ENCODE measurements around the gene CLNK.

CLNK gene

DNA sequence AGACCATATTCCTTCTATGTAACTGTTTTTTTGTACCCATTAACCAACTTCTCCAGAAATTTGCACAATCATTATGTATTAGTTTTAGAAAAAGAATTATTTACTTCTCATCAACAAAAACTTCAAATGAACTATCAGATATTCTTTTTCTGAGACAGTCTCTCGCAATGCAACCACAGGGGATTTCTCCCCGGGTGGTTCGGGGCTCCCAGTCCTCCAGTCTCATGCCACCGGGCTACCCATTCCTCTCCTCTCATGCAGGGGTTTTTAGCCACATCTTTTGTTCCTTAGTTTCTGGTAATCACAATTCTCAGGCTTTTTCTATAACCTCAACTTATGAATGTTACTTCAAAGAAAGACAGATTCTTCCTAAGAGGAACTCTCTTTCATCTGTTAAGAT lies 46.6 kb upstream of the CLNK start:
- TF ChIP-seq, protein P1, sequence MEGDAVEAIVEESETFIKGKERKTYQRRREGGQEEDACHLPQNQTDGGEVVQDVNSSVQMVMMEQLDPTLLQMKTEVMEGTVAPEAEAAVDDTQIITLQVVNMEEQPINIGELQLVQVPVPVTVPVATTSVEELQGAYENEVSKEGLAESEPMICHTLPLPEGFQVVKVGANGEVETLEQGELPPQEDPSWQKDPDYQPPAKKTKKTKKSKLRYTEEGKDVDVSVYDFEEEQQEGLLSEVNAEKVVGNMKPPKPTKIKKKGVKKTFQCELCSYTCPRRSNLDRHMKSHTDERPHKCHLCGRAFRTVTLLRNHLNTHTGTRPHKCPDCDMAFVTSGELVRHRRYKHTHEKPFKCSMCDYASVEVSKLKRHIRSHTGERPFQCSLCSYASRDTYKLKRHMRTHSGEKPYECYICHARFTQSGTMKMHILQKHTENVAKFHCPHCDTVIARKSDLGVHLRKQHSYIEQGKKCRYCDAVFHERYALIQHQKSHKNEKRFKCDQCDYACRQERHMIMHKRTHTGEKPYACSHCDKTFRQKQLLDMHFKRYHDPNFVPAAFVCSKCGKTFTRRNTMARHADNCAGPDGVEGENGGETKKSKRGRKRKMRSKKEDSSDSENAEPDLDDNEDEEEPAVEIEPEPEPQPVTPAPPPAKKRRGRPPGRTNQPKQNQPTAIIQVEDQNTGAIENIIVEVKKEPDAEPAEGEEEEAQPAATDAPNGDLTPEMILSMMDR (IDR thresholded peaks at IDR 0.05) = no peak
- no peaks in the 10 kb centered on the region for H3K9me3 ChIP-seq
- no peaks in the 10 kb centered on the region for H3K36me3 ChIP-seq
- no peak overlapping the region for H3K4me3 ChIP-seq
- H3K4me1 ChIP-seq = no peaks in the 10 kb centered on the region
- intact Hi-C loops (cut with DNase I; ENCODE audit: low total_unique reads) = no loop called here
- H3K27me3 ChIP-seq = no peaks in the 10 kb centered on the region
- no peak overlapping the region for H3K27ac ChIP-seq
- DNase-seq = no peak

DNA sequence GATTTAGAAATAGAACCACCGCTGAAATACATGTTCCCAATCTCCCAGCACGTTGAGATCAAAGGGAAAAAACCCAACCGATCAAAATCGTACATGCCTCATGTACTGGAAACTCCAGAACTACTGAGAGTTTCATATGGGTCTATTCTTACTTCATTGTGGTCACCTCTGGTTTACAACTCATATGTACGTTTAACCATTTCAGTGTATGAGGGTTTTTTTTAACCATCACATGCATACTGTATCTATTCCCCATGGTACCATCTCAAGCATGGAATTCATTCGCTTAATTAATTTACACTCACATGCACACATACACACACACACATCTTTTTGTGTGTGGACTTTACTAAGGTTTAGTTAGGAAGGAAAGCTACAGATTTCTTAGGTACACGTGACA lies 46.0 kb upstream of the CLNK start:
- no peaks in the 10 kb centered on the region for H3K4me1 ChIP-seq
- no peaks in the 10 kb centered on the region for H3K27me3 ChIP-seq
- no peak overlapping the region for H3K4me3 ChIP-seq
- no peaks in the 10 kb centered on the region for H3K9me3 ChIP-seq
- intact Hi-C loops (cut with DNase I; ENCODE audit: low total_unique reads) = no loop called here
- H3K36me3 ChIP-seq = no peaks in the 10 kb centered on the region
- no peak overlapping the region for H3K27ac ChIP-seq
- no peak for DNase-seq
- TF ChIP-seq, protein P1 (IDR thresholded peaks at IDR 0.05) = no peak

DNA sequence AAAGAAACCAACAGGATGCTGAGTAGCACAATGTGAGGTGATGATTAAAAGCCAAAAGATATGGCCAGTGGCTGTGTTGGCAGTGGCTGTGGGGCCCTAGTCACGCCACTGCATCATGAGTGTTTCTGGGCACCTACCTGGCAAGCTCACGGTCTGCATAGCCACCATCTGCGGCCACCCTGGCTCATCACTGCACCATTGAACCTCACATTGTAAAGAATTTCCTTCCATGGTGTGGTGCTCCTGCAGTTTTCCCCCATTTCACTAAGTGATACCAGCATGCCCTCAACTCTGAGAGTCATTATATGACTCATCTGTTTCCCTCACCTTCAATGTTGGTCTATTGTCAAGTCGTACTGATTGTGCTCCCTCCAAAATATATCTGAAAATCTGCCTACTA lies 45.5 kb upstream of the CLNK start:
- no peaks in the 10 kb centered on the region for H3K27me3 ChIP-seq
- no peak for DNase-seq
- no peak overlapping the region for H3K27ac ChIP-seq
- no peaks in the 10 kb centered on the region for H3K9me3 ChIP-seq
- H3K36me3 ChIP-seq = no peaks in the 10 kb centered on the region
- H3K4me1 ChIP-seq = no peaks in the 10 kb centered on the region
- H3K4me3 ChIP-seq = no peak overlapping the region
- intact Hi-C loops (cut with DNase I; ENCODE audit: low total_unique reads) = no loop called here
- TF ChIP-seq, protein P1 (IDR thresholded peaks at IDR 0.05) = no peak

DNA sequence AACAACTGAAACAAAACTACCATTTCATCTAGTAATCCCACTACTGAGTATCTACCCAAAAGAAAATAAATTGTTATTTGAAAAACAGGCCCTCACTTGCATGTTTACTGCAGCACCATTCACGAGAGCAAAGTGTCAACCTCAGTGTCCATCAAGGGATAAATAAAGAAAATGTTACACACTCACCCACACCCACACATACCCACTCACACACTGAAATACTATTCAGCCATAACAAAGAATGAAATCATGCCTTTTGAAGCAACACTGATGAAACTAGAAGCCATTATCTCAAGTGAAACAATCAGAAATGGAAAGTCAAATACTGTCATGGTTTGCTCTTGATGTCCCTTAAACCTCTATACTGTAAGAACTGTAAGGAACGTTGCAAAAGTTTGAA lies 44.8 kb upstream of the CLNK start:
- Histone ChIP-seq H3K27ac (no peak overlapping the region), H3K4me1 (no peaks in the 10 kb centered on the region), H3K27me3 (no peaks in the 10 kb centered on the region), H3K36me3 (no peaks in the 10 kb centered on the region), H3K4me3 (no peak overlapping the region), H3K9me3 (no peaks in the 10 kb centered on the region)
- no peak for DNase-seq
- TF ChIP-seq, protein P1 (IDR thresholded peaks at IDR 0.05) = no peak
- intact Hi-C loops (cut with DNase I; ENCODE audit: low total_unique reads) = no loop called here

DNA sequence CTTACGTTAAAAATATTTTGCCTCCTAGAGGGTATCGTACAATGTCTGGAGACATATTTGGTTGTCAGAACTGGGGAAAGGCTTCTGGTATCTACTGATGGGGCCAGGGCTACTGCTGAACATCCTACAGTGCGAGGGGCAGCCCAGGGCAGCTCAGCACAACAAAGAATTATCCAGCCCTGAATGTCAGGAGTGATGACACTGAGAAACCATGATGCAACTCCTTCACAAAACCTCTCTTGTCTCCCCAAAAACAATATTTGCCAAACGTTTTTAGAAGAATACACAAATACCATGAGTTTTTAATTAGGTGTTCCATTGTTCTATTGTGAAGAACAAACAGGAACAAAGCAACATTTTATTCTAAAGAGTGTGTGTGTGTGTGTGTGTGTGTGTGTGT lies 43.4 kb upstream of the CLNK start:
- Histone ChIP-seq H3K4me3 (no peak overlapping the region), H3K27me3 (no peaks in the 10 kb centered on the region), H3K9me3 (no peaks in the 10 kb centered on the region), H3K4me1 (no peaks in the 10 kb centered on the region), H3K36me3 (no peaks in the 10 kb centered on the region), H3K27ac (no peak overlapping the region)
- TF ChIP-seq, protein P1 (IDR thresholded peaks at IDR 0.05) = no peak
- DNase-seq = no peak
- intact Hi-C loops (cut with DNase I; ENCODE audit: low total_unique reads) = no loop called here

DNA sequence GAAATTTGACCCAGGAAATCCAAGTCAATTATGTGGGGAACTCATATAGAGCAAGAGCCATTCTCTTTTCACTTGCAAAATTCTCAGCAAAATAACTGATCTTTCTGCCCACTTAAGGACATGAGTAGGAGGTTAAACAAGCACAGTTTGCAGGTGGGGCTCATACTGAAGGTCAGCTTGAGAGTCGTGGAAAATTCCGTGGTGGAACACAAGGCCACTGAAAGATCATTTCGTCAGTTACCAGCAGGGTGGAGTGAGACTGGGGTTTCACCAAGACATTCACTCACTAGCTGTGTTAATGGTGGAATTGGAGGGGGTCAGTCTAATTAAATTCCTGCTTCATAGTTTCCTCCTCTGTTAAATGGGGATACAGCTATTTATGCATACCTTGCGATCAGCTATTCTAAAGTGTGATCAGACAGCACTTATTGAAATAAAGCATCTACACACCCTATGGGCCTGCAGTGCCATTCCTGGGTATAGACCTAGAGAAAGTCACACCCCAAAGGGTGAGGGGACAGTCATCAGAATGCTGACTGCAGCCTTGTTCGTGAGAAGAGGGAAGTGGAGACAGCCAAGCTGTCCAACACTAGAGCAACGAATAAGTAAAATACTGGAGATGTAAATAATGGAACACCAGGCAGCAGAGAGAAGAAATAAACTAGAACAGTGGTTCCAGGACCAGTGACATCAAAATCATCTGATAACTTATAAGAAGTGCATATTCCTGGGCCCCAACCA lies 42.7 kb upstream of the CLNK start:
- Histone ChIP-seq H3K9me3 (no peaks in the 10 kb centered on the region), H3K4me3 (no peak overlapping the region), H3K27me3 (no peaks in the 10 kb centered on the region), H3K4me1 (no peaks in the 10 kb centered on the region), H3K36me3 (no peaks in the 10 kb centered on the region), H3K27ac (no peak overlapping the region)
- TF ChIP-seq, protein P1 (IDR thresholded peaks at IDR 0.05) = no peak
- intact Hi-C loops (cut with DNase I; ENCODE audit: low total_unique reads) = no loop called here
- no peak for DNase-seq

Measured in tibial artery (tissue), 4 donors.